C4-2B (cell line): Measurements from ENCODE around the gene TRPC4.

Source experiments
- ZFX ChIP-seq: fragments of 450-650 bp; IDR thresholded peaks from 2 replicates; pipeline ENCODE4 v1.6.1; 2017
- TF ChIP-seq, protein P1 (sequence below): fragments of 450-650 bp; conservative IDR thresholded peaks from 2 replicates; pipeline ENCODE4 v1.5.1; 2017; ENCODE audit warnings: mild to moderate bottlenecking

DNA sequence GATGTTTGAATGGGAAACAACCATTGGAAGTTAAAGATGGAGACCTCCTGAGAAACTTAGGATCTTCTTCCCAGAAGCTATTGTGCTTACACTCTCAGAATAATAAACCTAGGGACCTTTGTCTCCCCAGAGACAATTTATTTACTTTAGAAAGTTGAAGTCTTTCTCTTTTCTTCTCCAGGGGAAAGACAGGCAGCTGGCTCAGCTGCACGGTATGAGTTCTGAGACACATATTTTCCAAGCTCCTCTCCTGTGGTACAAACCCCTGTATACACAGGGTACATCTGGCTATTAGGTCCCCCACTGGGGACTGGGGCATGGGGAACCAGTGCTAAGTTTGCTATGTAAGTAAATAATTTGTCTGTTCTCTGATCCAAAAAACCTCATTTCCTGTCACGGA lies 203.5 kb downstream of the TRPC4 start:
- TF ChIP-seq, protein P1, sequence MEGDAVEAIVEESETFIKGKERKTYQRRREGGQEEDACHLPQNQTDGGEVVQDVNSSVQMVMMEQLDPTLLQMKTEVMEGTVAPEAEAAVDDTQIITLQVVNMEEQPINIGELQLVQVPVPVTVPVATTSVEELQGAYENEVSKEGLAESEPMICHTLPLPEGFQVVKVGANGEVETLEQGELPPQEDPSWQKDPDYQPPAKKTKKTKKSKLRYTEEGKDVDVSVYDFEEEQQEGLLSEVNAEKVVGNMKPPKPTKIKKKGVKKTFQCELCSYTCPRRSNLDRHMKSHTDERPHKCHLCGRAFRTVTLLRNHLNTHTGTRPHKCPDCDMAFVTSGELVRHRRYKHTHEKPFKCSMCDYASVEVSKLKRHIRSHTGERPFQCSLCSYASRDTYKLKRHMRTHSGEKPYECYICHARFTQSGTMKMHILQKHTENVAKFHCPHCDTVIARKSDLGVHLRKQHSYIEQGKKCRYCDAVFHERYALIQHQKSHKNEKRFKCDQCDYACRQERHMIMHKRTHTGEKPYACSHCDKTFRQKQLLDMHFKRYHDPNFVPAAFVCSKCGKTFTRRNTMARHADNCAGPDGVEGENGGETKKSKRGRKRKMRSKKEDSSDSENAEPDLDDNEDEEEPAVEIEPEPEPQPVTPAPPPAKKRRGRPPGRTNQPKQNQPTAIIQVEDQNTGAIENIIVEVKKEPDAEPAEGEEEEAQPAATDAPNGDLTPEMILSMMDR: no peak
- no peak for TF ChIP-seq ZFX
